H9 (cell line): ENCODE measurements around the gene EEF1AKMT3. TPM values are rescaled to one million over a fixed set of nuclear protein-coding genes. Genes with fewer than 3 reads are reported as not detected.

Source experiments
- DNase-seq: peaks from one replicate; pipeline ENCODE4 v3.0.0-alpha.2; 2017
- H2AFZ ChIP-seq: one replicate; pipeline ENCODE4 v1.6.1; 2013; ENCODE audit warnings: mild to moderate bottlenecking, low read length, control low read depth, moderate library complexity
- H2AK5ac ChIP-seq: 2 replicates; pipeline ENCODE4 v1.6.1; 2013; ENCODE audit warnings: low read length, control low read depth, mixed read lengths; ENCODE audit not compliant: insufficient read length
- H2BK120ac ChIP-seq: one replicate; pipeline ENCODE4 v1.6.1; 2013; ENCODE audit warnings: low read depth, mild to moderate bottlenecking, low read length, control low read depth, inconsistent platforms; ENCODE audit not compliant: poor library complexity, severe bottlenecking
- H2BK12ac ChIP-seq: 2 replicates; pipeline ENCODE4 v1.6.1; 2013; ENCODE audit warnings: low read length, control low read depth, mixed read lengths, low read depth; ENCODE audit not compliant: insufficient read length
- H2BK15ac ChIP-seq: 2 replicates; pipeline ENCODE4 v1.6.1; 2013; ENCODE audit warnings: low read depth, low read length, control low read depth
- H2BK20ac ChIP-seq: one replicate; pipeline ENCODE4 v1.6.1; 2013; ENCODE audit warnings: low read depth, mild to moderate bottlenecking, low read length, control low read depth, inconsistent platforms; ENCODE audit not compliant: poor library complexity, severe bottlenecking
- H2BK5ac ChIP-seq: 2 replicates; pipeline ENCODE4 v1.6.1; 2013; ENCODE audit warnings: low read length, control low read depth, mixed read lengths; ENCODE audit not compliant: insufficient read length
- H3K14ac ChIP-seq: 2 replicates; pipeline ENCODE4 v1.6.1; 2013; ENCODE audit warnings: low read length, control low read depth; ENCODE audit not compliant: insufficient read depth
- H3K18ac ChIP-seq: 2 replicates; pipeline ENCODE4 v1.6.1; 2013; ENCODE audit warnings: low read depth, mild to moderate bottlenecking, mixed read lengths, low read length, control low read depth; ENCODE audit not compliant: insufficient read length
- H3K23ac ChIP-seq: 2 replicates; pipeline ENCODE4 v1.6.1; 2013; ENCODE audit warnings: low read length, control low read depth, mixed read lengths, low read depth; ENCODE audit not compliant: insufficient read length
- H3K23me2 ChIP-seq: 2 replicates; pipeline ENCODE4 v1.6.1; 2013; ENCODE audit warnings: low read depth, mild to moderate bottlenecking, mixed read lengths, low read length, control low read depth; ENCODE audit not compliant: insufficient read length, poor library complexity, severe bottlenecking
- H3K27ac ChIP-seq: 2 replicates; pipeline ENCODE4 v1.5.1; 2013; ENCODE audit warnings: low read length, control low read depth, mixed read lengths, low read depth; ENCODE audit not compliant: insufficient read length
- H3K27me3 ChIP-seq: 2 replicates; pipeline ENCODE4 v1.6.1; 2013; ENCODE audit warnings: low read length, control low read depth, inconsistent platforms; ENCODE audit not compliant: insufficient read depth
- H3K4ac ChIP-seq: 2 replicates; pipeline ENCODE4 v1.6.1; 2013; ENCODE audit warnings: low read depth, mild to moderate bottlenecking, control low read depth, inconsistent platforms, low read length, moderate library complexity
- H3K4me1 ChIP-seq: 2 replicates; pipeline ENCODE4 v1.6.1; 2013; ENCODE audit warnings: low read length, control low read depth, inconsistent platforms; ENCODE audit not compliant: insufficient read depth
- H3K4me2 ChIP-seq: 2 replicates; pipeline ENCODE4 v1.6.1; 2013; ENCODE audit warnings: low read length, control low read depth, mixed read lengths; ENCODE audit not compliant: insufficient read length, insufficient read depth
- H3K56ac ChIP-seq: 2 replicates; pipeline ENCODE4 v1.6.1; 2013; ENCODE audit warnings: low read depth, mild to moderate bottlenecking, mixed read lengths, low read length, control low read depth; ENCODE audit not compliant: insufficient read length
- H3K79me1 ChIP-seq: 2 replicates; pipeline ENCODE4 v1.6.1; 2013; ENCODE audit warnings: low read depth, mild to moderate bottlenecking, moderate library complexity, low read length, control low read depth, inconsistent platforms; ENCODE audit not compliant: insufficient read depth, poor library complexity, severe bottlenecking
- H3K79me2 ChIP-seq: 2 replicates; pipeline ENCODE4 v1.6.1; 2013; ENCODE audit warnings: low read length, control low read depth, inconsistent platforms; ENCODE audit not compliant: insufficient read depth
- H3K9ac ChIP-seq: 2 replicates; pipeline ENCODE4 v1.6.1; 2013; ENCODE audit warnings: low read length, control low read depth, mixed read lengths; ENCODE audit not compliant: insufficient read length; ENCODE audit errors: extremely low read depth
- H3K9me3 ChIP-seq: one replicate; pipeline ENCODE4 v1.6.1; 2013; ENCODE audit warnings: low read depth, low read length, inconsistent platforms; ENCODE audit not compliant: control insufficient read depth
- H3T11ph ChIP-seq: one replicate; pipeline ENCODE4 v1.6.1; 2013; ENCODE audit warnings: mild to moderate bottlenecking, low read length, control low read depth, inconsistent platforms
- H4K20me1 ChIP-seq: one replicate; pipeline ENCODE4 v1.6.1; 2013; ENCODE audit not compliant: control insufficient read depth, insufficient read length, insufficient read depth
- H4K5ac ChIP-seq: 2 replicates; pipeline ENCODE4 v1.6.1; 2013; ENCODE audit warnings: low read depth, mild to moderate bottlenecking, mixed read lengths, low read length, control low read depth; ENCODE audit not compliant: insufficient read length
- H4K8ac ChIP-seq: replicated peaks from 2 replicates; pipeline ENCODE4 v1.6.1; 2013; ENCODE audit warnings: low read length, control low read depth, mixed read lengths, low read depth; ENCODE audit not compliant: insufficient read length
- H4K91ac ChIP-seq: 2 replicates; pipeline ENCODE4 v1.6.1; 2013; ENCODE audit warnings: low read depth, mild to moderate bottlenecking, moderate library complexity, mixed read lengths, low read length, control low read depth; ENCODE audit not compliant: insufficient read length
- H3K27ac Mint-ChIP-seq, 3 experiments: 2 replicates in 2 of 3; 3 replicates in 1 of 3; pipeline ENCODE4 v1.8.0; 2020 to 2021; ENCODE audit warnings: mixed read lengths in 3 of 3, mild to moderate bottlenecking in 1 of 3, moderate library complexity in 1 of 3
- H3K27me3 Mint-ChIP-seq: 2 replicates; pipeline ENCODE4 v1.8.0; 2021; ENCODE audit warnings: low read depth, mild to moderate bottlenecking, moderate library complexity, mixed read lengths
- H3K36me3 Mint-ChIP-seq, 3 experiments: 2 replicates in 2 of 3; 3 replicates in 1 of 3; pipeline ENCODE4 v1.8.0; 2020 to 2021; ENCODE audit warnings: low read depth in 3 of 3, mixed read lengths in 3 of 3; ENCODE audit not compliant: insufficient read depth in 1 of 3
- H3K4me1 Mint-ChIP-seq, 2 experiments: 2 replicates each; pipeline ENCODE4 v1.8.0; 2020; ENCODE audit warnings: mixed read lengths in 2 of 2
- H3K4me3 Mint-ChIP-seq, 2 experiments: 2 replicates in 1 of 2; 3 replicates in 1 of 2; pipeline ENCODE4 v1.8.0; 2020 to 2021; ENCODE audit warnings: mild to moderate bottlenecking in 2 of 2, mixed read lengths in 2 of 2, moderate library complexity in 1 of 2
- H3K9me3 Mint-ChIP-seq, 2 experiments: 2 replicates in 1 of 2; 3 replicates in 1 of 2; pipeline ENCODE4 v1.8.0; 2020; ENCODE audit warnings: mild to moderate bottlenecking in 2 of 2, mixed read lengths in 2 of 2, moderate library complexity in 1 of 2
- WGBS: extraction: QIAGEN DNeasy Blood & Tissue Kit; methylation state at CpG from one replicate; pipeline ENCODE4 v1.1.7; 2013; ENCODE audit warnings: missing lambda C conversion rate, low lambda C conversion rate, mixed read lengths; ENCODE audit not compliant: insufficient read length; ENCODE audit errors: extremely low coverage; 5-methylcytosine and 5-hydroxymethylcytosine counted together
- total RNA-seq: library from RNA; stranded (reverse); gene quantifications from 2 replicates; pipeline ENCODE4 v1.2.1, GENCODE V29; 2021
- TF ChIP-seq, protein P1 (sequence below): fragments of 200-600 bp; sonication (generic); conservative IDR thresholded peaks from 3 replicates; pipeline ENCODE4 v1.8.0; 2021; ENCODE audit warnings: antibody characterized with exemption, mild to moderate bottlenecking

Gene EEF1AKMT3
- total RNA-seq, 1 experiment from 2014 or later = 2.9 TPM

- Histone ChIP-seq H3K4me2 (no peak overlapping the region), H4K20me1 (no peaks in the 10 kb centered on the region), H2BK120ac (no peak overlapping the region), H2BK5ac (no peak overlapping the region), H3K27me3 (peaks cover 42% of the 10 kb centered on the region), H3K23me2 (peaks cover 13% of the 10 kb centered on the region), H4K8ac (no peak overlapping the region), H3K4me1 (peaks cover 2% of the 10 kb centered on the region; the same call in 1 of the 2 replicates), H3K27ac (no peak overlapping the region), H3K79me1 (no peaks in the 10 kb centered on the region), H3K18ac (no peak overlapping the region), H3K9me3 (no peaks in the 10 kb centered on the region), H3T11ph (no peak overlapping the region), H3K9ac (no peak overlapping the region), H2BK20ac (no peak overlapping the region), H2AK5ac (no peak overlapping the region), H2AFZ (no peak overlapping the region), H4K5ac (no peak overlapping the region), H3K14ac (no peak overlapping the region), H3K79me2 (no peaks in the 10 kb centered on the region), H2BK15ac (no peak overlapping the region), H4K91ac (no peak overlapping the region), H3K23ac (no peak overlapping the region), H2BK12ac (no peak overlapping the region), H3K56ac (no peak overlapping the region), H3K4ac (no peak overlapping the region)
- no CpG with 5 or more reads among the region's 1 CpG for WGBS
- H3K9me3 Mint-ChIP-seq = no peaks in the 10 kb centered on the region; a peak in 1 of 5 replicates
- 0 out of 5 replicates have a peak overlapping the region, but pooled peaks of 1 of the 2 experiments have one; percentile 13 for H3K4me3 Mint-ChIP-seq
- H3K27me3 Mint-ChIP-seq = peaks cover 66% of the 10 kb centered on the region
- peaks cover 0 to 10% (median 4%) of the 10 kb centered on the region in 3 experiments; a peak in 6 of 7 replicates for H3K36me3 Mint-ChIP-seq
- peak overlapping the region in 1 of 3 experiments; percentile 12; a peak in 1 of 7 replicates for H3K27ac Mint-ChIP-seq
- H3K4me1 Mint-ChIP-seq = peaks cover 29 to 30% of the 10 kb centered on the region in 2 experiments
- DNase-seq = no peak
- TF ChIP-seq, protein P1, sequence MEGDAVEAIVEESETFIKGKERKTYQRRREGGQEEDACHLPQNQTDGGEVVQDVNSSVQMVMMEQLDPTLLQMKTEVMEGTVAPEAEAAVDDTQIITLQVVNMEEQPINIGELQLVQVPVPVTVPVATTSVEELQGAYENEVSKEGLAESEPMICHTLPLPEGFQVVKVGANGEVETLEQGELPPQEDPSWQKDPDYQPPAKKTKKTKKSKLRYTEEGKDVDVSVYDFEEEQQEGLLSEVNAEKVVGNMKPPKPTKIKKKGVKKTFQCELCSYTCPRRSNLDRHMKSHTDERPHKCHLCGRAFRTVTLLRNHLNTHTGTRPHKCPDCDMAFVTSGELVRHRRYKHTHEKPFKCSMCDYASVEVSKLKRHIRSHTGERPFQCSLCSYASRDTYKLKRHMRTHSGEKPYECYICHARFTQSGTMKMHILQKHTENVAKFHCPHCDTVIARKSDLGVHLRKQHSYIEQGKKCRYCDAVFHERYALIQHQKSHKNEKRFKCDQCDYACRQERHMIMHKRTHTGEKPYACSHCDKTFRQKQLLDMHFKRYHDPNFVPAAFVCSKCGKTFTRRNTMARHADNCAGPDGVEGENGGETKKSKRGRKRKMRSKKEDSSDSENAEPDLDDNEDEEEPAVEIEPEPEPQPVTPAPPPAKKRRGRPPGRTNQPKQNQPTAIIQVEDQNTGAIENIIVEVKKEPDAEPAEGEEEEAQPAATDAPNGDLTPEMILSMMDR = no peak
Measured at GRCh38 chr12:57741413-57741789, 31.0 kb upstream of the EEF1AKMT3 start.
